Left colon (tissue), 2 donors: ENCODE data around the gene CCNO. TPM values are rescaled to one million over a fixed set of nuclear protein-coding genes. Genes with fewer than 3 reads are reported as not detected.

Experiments used
- ATAC-seq: fragments of 200-7000 bp; cut with Tn5 transposase; one replicate; pipeline ENCODE4 v1.9.1; 2020; ENCODE audit warnings: mild to moderate bottlenecking, moderate library complexity
- DNase-seq, 2 donors: peaks; one replicate each; pipeline ENCODE4 v3.0.0-alpha.2; 2020
- intact Hi-C, 2 donors: fragments of 100-400 bp; cut with DNase I in 1 of 2; cut with micrococcal nuclease in 1 of 2; formaldehyde crosslinking; loops; one replicate each; pipeline versions ENCODE4 v1.11.2 to v1.14.0; 2022; cut with DNase I, micrococcal nuclease
- total RNA-seq, 2 donors: library from RNA; stranded (reverse); fragmentation: NEBNext Ultra II Directional; extraction: Animal tissue kit (Norgen Biotek cat#: 25700); gene quantifications; one replicate each; pipeline ENCODE4 v1.2.1, GENCODE V29; 2021
- donor health status: DM: no; HTN: no; CAD: no.
- donor health status: DM: yes; HTN: yes; CAD: no.

CCNO gene
- total RNA-seq, 2 donors from 2014 or later: 1.4 to 3.0 TPM

- ATAC-seq (peak; percentile 67), DNase-seq (peak in 1 of 2 donors; percentile 70)
- intact Hi-C loops: no loop called here
These were observed 7.1 kb downstream of the CCNO start for GRCh38 chr5:55226027-55226933.

- intact Hi-C loops: no loop called here
- DNase-seq: no peak
- no peak for ATAC-seq
These were observed 8.1 kb downstream of the CCNO start for GRCh38 chr5:55225346-55225745.

GRCh38 chr5:55223812-55224240 lies 9.6 kb downstream of the CCNO start:
- intact Hi-C loops: no loop called here
- ATAC-seq (no peak), DNase-seq (no peak)

- no peak for DNase-seq
These were observed 10.2 kb downstream of the CCNO start for GRCh38 chr5:55222985-55223811.

GRCh38 chr5:55222092-55222984 lies 11.1 kb downstream of the CCNO start:
- DNase-seq (no peak), ATAC-seq (no peak)
- intact Hi-C loops: no loop called here

More at GRCh38 chr5:55222985-55223811, 10.2 kb downstream of the CCNO start:
- intact Hi-C loops: no loop called here
- ATAC-seq: no peak

- intact Hi-C loops: no loop called here
- DNase-seq: peak; percentile 46 to 64
- ATAC-seq: peak; percentile 80
These were observed 12.8 kb downstream of the CCNO start for GRCh38 chr5:55220433-55221185.

GRCh38 chr5:55219770-55220169 lies 13.6 kb downstream of the CCNO start:
- intact Hi-C loops: no loop called here
- ATAC-seq: no peak
- DNase-seq: no peak

GRCh38 chr5:55218967-55219366 lies 14.4 kb downstream of the CCNO start:
- ATAC-seq (peak; percentile 90), DNase-seq (peak; percentile 90)
- intact Hi-C loops: no loop called here

- ATAC-seq (no peak), DNase-seq (no peak)
- intact Hi-C loops: no loop called here
These were observed 22.1 kb downstream of the CCNO start for GRCh38 chr5:55211184-55211874.

- intact Hi-C loops: no loop called here
- ATAC-seq (no peak), DNase-seq (no peak)
These were observed 28.4 kb downstream of the CCNO start for GRCh38 chr5:55205001-55205400.

GRCh38 chr5:55191165-55191564 lies 42.2 kb downstream of the CCNO start:
- DNase-seq (no peak), ATAC-seq (no peak)
- intact Hi-C loops: no loop called here

GRCh38 chr5:55188656-55189540 lies 44.5 kb downstream of the CCNO start:
- no peak for ATAC-seq
- no peak for DNase-seq
- intact Hi-C loops: no loop called here

GRCh38 chr5:55187370-55187769 lies 46.0 kb downstream of the CCNO start:
- intact Hi-C loops: no loop called here
- peak; percentile 63 for ATAC-seq
- no peak for DNase-seq
